PFSK-1 (cell line): ENCODE measurements around the gene TTYH3.

Experiments used
- FOXP2 ChIP-seq: optimal IDR thresholded peaks from 2 replicates; pipeline ENCODE3; 2011; ENCODE audit warnings: borderline replicate concordance, control low read depth, inconsistent platforms; ENCODE audit not compliant: insufficient read depth; ENCODE audit errors: extremely low read length, extremely low read depth
- POLR2AphosphoS5 ChIP-seq: IDR thresholded peaks from 2 replicates; pipeline ENCODE4 v1.6.1; 2012; ENCODE audit warnings: low read depth, mild to moderate bottlenecking, control low read depth, low read length, moderate library complexity
- SIN3A ChIP-seq: IDR thresholded peaks from 2 replicates; pipeline ENCODE4 v1.6.1; 2012; ENCODE audit warnings: mild to moderate bottlenecking, low read length, moderate library complexity, borderline replicate concordance; ENCODE audit not compliant: insufficient read depth
- TAF1 ChIP-seq: IDR thresholded peaks from 2 replicates; pipeline ENCODE4 v1.6.1; 2012; ENCODE audit warnings: low read length, control low read depth, borderline replicate concordance; ENCODE audit not compliant: insufficient read depth
- TF ChIP-seq, protein P1 (sequence below), 2 experiments: IDR thresholded peaks; 2 replicates each; pipeline versions ENCODE4 v1.6.1 to v1.8.0; 2011 to 2012; ENCODE audit warnings: low read depth in 2 of 2, low read length in 2 of 2, control low read depth in 1 of 2, inconsistent platforms in 1 of 2, mild to moderate bottlenecking in 1 of 2, moderate library complexity in 1 of 2; ENCODE audit not compliant: insufficient read depth in 1 of 2

The TTYH3 gene

DNA sequence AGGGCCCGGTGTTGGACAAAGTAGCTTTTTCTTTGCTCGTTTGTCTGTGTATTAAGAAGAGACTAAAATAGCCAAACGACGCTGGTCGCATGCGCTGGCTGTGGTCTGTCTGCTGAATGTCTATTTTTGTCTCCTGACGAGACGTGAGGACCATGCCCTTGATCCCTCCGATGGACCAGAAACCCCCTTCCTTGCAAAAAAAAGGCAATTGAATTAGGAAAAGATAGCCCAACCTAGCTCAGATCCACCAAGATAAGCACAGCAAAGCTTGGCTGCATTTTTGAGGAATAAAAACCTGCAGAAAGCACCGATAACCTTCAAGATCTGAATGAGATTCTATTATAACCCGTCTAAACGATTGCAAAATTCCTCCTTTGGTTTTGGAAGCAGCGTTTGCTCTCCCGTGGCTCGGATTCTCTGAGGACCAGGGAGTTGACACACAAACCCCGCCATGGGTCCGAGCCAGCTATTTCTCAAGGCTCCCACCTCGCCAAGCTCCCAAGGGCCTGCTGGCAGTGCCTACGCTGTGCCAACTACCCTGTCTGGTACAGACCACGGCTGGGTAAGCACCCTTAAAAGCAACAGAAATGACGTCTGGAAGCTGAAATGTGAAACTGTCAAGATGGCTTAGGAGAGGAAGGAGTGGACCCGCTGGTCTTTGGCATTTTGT lies 17.7 kb upstream of the TTYH3 start:
- TF ChIP-seq SIN3A (no peak), TAF1 (no peak), FOXP2 (no peak), POLR2AphosphoS5 (no peak)
- TF ChIP-seq, protein P1, sequence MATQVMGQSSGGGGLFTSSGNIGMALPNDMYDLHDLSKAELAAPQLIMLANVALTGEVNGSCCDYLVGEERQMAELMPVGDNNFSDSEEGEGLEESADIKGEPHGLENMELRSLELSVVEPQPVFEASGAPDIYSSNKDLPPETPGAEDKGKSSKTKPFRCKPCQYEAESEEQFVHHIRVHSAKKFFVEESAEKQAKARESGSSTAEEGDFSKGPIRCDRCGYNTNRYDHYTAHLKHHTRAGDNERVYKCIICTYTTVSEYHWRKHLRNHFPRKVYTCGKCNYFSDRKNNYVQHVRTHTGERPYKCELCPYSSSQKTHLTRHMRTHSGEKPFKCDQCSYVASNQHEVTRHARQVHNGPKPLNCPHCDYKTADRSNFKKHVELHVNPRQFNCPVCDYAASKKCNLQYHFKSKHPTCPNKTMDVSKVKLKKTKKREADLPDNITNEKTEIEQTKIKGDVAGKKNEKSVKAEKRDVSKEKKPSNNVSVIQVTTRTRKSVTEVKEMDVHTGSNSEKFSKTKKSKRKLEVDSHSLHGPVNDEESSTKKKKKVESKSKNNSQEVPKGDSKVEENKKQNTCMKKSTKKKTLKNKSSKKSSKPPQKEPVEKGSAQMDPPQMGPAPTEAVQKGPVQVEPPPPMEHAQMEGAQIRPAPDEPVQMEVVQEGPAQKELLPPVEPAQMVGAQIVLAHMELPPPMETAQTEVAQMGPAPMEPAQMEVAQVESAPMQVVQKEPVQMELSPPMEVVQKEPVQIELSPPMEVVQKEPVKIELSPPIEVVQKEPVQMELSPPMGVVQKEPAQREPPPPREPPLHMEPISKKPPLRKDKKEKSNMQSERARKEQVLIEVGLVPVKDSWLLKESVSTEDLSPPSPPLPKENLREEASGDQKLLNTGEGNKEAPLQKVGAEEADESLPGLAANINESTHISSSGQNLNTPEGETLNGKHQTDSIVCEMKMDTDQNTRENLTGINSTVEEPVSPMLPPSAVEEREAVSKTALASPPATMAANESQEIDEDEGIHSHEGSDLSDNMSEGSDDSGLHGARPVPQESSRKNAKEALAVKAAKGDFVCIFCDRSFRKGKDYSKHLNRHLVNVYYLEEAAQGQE (IDR thresholded peaks at IDR 0.05; ENCODE audit: insufficient read depth in 1 of 2, low read depth in 2 of 2, low read length in 2 of 2): no peak

GRCh38 chr7:2614631-2615330 lies 17.0 kb upstream of the TTYH3 start:
- no peak for TF ChIP-seq SIN3A
- TF ChIP-seq, protein P1 (IDR thresholded peaks at IDR 0.05; ENCODE audit: insufficient read depth in 1 of 2, low read depth in 2 of 2, low read length in 2 of 2): no peak
- no peak for TF ChIP-seq POLR2AphosphoS5
- TF ChIP-seq TAF1: no peak
- TF ChIP-seq FOXP2: no peak

DNA sequence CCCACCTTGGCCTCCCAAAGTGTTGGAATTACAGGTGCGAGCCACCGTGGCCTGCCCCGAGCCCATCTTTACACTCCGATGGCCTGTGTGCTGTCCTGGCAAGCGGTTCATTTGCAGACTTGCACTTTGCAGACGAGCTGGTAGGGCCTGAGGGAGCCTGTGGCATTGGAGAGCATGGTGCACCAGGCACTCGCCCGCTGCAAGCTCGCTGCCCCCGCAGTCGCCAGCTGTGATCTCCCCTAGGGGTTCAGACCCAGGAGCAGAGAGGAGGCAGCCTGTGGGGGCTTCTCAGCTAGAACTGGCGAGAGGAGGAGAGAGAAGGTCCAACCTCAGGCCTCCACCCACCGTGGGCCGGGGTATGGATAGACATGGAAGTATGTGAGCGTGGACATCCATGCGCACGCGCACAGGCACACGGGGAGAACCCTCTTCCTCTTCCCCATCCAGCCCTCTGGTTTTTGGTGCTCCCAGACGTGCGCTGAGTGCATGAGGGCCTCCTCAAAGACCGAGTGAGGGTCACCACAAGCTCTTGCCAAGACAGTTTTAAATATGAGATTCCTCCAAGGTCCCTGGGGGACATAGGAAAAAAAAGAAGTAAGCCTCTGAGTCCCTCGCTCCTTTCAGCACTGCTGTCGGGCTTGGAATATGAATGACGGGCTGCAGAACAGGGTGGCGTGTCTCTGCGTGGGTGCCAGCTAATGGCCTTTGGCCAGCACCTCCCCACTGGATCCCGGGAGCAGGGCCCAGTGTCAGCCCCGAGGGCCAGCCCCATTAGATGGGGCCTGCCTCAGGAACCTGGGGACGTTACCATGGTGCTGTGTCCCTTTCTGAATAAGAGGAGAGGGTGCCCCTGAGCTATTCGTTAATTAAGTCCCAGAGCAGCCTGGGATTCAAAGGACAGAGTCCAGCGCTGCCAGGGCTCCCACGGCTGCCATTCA lies 15.1 kb upstream of the TTYH3 start:
- TF ChIP-seq POLR2AphosphoS5: no peak
- TF ChIP-seq SIN3A: no peak
- no peak for TF ChIP-seq FOXP2
- TF ChIP-seq TAF1: no peak
- TF ChIP-seq, protein P1 (IDR thresholded peaks at IDR 0.05; ENCODE audit: insufficient read depth in 1 of 2, low read depth in 2 of 2, low read length in 2 of 2): no peak

- TF ChIP-seq FOXP2 (no peak), POLR2AphosphoS5 (no peak), SIN3A (no peak), TAF1 (no peak)
- TF ChIP-seq, protein P1 (IDR thresholded peaks at IDR 0.05; ENCODE audit: insufficient read depth in 1 of 2, low read depth in 2 of 2, low read length in 2 of 2): no peak
Observed at GRCh38 chr7:2617325-2617905, 14.4 kb upstream of the TTYH3 start.
